Measurements from ENCODE around the gene BFSP2.

DNA sequence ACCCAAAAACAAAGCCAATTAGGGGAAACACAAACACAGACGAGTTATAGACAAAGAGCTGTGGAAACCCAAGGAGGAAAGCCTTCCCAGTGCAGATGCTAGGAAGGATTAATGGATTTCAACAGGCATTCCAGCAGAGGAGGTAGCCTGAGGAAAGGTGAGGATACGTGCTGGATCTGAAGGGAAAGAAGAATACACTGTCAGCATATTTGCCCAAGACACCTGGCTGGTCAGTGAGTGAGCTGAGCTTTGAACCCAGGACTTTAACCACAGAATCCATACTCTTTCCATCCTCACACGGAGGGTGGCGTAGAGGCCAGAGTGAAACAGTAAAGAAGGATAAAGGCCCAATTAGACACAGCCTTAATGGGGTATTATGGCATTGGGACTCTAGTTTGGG lies 9.1 kb upstream of the BFSP2 start:
- TF ChIP-seq CTCF (IDR thresholded peaks at IDR 0.05 in 4 of 5, conservative IDR thresholded peaks at IDR 0.05 in 1 of 5): no peak
- TF ChIP-seq POLR2A (IDR thresholded peaks at IDR 0.05): no peak

All from gastrocnemius medialis (tissue), 4 donors.